ENCODE measurements around the gene SLC12A5.

SLC12A5 gene

GRCh38 chr20:46030284-46031013 is 1.4 kb downstream of the SLC12A5 start:
- no peak for DNase-seq

GRCh38 chr20:46031014-46031569 is 2.1 kb downstream of the SLC12A5 start:
- no peak for DNase-seq

GRCh38 chr20:46031701-46032254 is 2.8 kb downstream of the SLC12A5 start:
- no peak for DNase-seq

- no peak for DNase-seq
Observed at GRCh38 chr20:46034039-46034438, 5.0 kb downstream of the SLC12A5 start.

- no peak for DNase-seq
Observed at GRCh38 chr20:46035253-46035652, 6.2 kb downstream of the SLC12A5 start.

- DNase-seq: no peak
Observed at GRCh38 chr20:46035713-46036112, 6.7 kb downstream of the SLC12A5 start.

GRCh38 chr20:46036370-46036769 is 7.4 kb downstream of the SLC12A5 start:
- DNase-seq: no peak

- DNase-seq: no peak
Observed at GRCh38 chr20:46037036-46037435, 8.0 kb downstream of the SLC12A5 start.

GRCh38 chr20:46040902-46041535 is 12.0 kb downstream of the SLC12A5 start:
- DNase-seq: peak; percentile 32

GRCh38 chr20:46043556-46043955 is 14.5 kb downstream of the SLC12A5 start:
- DNase-seq: no peak

- DNase-seq: no peak
Observed at GRCh38 chr20:46044896-46045295, 15.9 kb downstream of the SLC12A5 start.

GRCh38 chr20:46046588-46047310 is 17.7 kb downstream of the SLC12A5 start:
- DNase-seq: no peak

- DNase-seq: no peak
Observed at GRCh38 chr20:46047821-46048220, 18.8 kb downstream of the SLC12A5 start.

- DNase-seq: no peak
Observed at GRCh38 chr20:46049190-46049589, 20.2 kb downstream of the SLC12A5 start.

- no peak for DNase-seq
Observed at GRCh38 chr20:46049815-46050214, 20.8 kb downstream of the SLC12A5 start.

GRCh38 chr20:46050444-46050843 is 21.4 kb downstream of the SLC12A5 start:
- no peak for DNase-seq

GRCh38 chr20:46050885-46051284 is 21.9 kb downstream of the SLC12A5 start:
- no peak for DNase-seq

- DNase-seq: no peak
Observed at GRCh38 chr20:46051556-46052308, 22.7 kb downstream of the SLC12A5 start.

- no peak for DNase-seq
Observed at GRCh38 chr20:46053416-46053815, 24.4 kb downstream of the SLC12A5 start.

GRCh38 chr20:46054606-46055005 is 25.6 kb downstream of the SLC12A5 start:
- no peak for DNase-seq

GRCh38 chr20:46055269-46055668 is 26.3 kb downstream of the SLC12A5 start:
- no peak for DNase-seq

GRCh38 chr20:46056027-46056833 is 27.2 kb downstream of the SLC12A5 start:
- DNase-seq: no peak
